Esophagus muscularis mucosa (tissue), 4 donors: ENCODE measurements around the gene MKRN2OS. TPM values are rescaled to one million over a fixed set of nuclear protein-coding genes. Genes with fewer than 3 reads are reported as not detected.

Source experiments
- DNase-seq: peaks from one replicate; pipeline ENCODE4 v3.0.0-alpha.2; 2017; ENCODE audit errors: extremely low spot score
- H3K27ac ChIP-seq, 4 donors: fragments of 200-600 bp; sonication (generic); replicated peaks in 1 of 4; 1 replicate in 3 of 4; 2 replicates in 1 of 4; pipeline ENCODE4 v1.5.1; 2016 to 2019; ENCODE audit warnings: mild to moderate bottlenecking in 1 of 4
- H3K27me3 ChIP-seq, 4 donors: fragments of 200-600 bp; sonication (generic); one replicate each; pipeline versions ENCODE4 v1.5.1 to v1.6.0; 2016 to 2019
- H3K36me3 ChIP-seq, 4 donors: fragments of 200-600 bp; sonication (generic); one replicate each; pipeline ENCODE4 v1.5.1; 2016 to 2019
- H3K4me1 ChIP-seq, 4 donors: fragments of 200-600 bp; sonication (generic); one replicate each; pipeline ENCODE4 v1.5.1; 2016 to 2019
- H3K4me3 ChIP-seq, 4 donors: fragments of 200-600 bp; sonication (generic); 1 replicate in 2 of 4; 2 replicates in 2 of 4; pipeline ENCODE4 v1.5.1; 2016 to 2019; ENCODE audit warnings: mild to moderate bottlenecking in 4 of 4, moderate library complexity in 1 of 4
- H3K9me3 ChIP-seq, 4 donors: fragments of 200-600 bp; sonication (generic); 1 replicate in 3 of 4; 2 replicates in 1 of 4; pipeline ENCODE4 v1.5.1; 2016 to 2019
- CTCF ChIP-seq, 3 experiments: fragments of 200-600 bp in 2 of 3; fragments of 450-650 bp in 1 of 3; sonication (generic) in 2 of 3; IDR thresholded peaks; one replicate each; pipeline ENCODE4 v1.5.1; 2017 to 2019; ENCODE audit warnings: antibody characterized with exemption in 3 of 3, mild to moderate bottlenecking in 2 of 3, moderate library complexity in 1 of 3
- EP300 ChIP-seq: sonication (generic); formaldehyde crosslinking; IDR thresholded peaks from one replicate; pipeline ENCODE4 v1.6.1; 2017; ENCODE audit warnings: antibody characterized with exemption
- POLR2A ChIP-seq: fragments of 450-650 bp; IDR thresholded peaks from one replicate; pipeline ENCODE4 v1.6.1; 2017; ENCODE audit warnings: antibody characterized with exemption, moderate library complexity, mild to moderate bottlenecking, low read depth
- POLR2AphosphoS5 ChIP-seq, 2 donors: sonication (generic); formaldehyde crosslinking; IDR thresholded peaks; one replicate each; pipeline ENCODE4 v1.6.1; 2017; ENCODE audit warnings: antibody characterized with exemption in 2 of 2
- WGBS: methylation state at CpG from one replicate; pipeline ENCODE4 v1.1.5; 2018; 5-methylcytosine and 5-hydroxymethylcytosine counted together
- intact Hi-C: fragments of 100-400 bp; cut with DNase I; formaldehyde crosslinking; loops from one replicate; pipeline ENCODE4 v1.15.1; 2023
- total RNA-seq, 4 donors: library from RNA; depleted of rRNA; stranded (reverse); fragments of >200 nt; gene quantifications; one replicate each; pipeline versions ENCODE4 v1.1.0 to v1.2.1, GENCODE V29; 2016

MKRN2OS gene
- total RNA-seq, 4 donors from 2014 or later = not detected

GRCh38 chr3:12584083-12584482 lies 38.8 kb upstream of the MKRN2OS start:
- Histone ChIP-seq H3K27ac (no peak overlapping the region), H3K4me1 (peaks cover 0 to 2% (median 0%) of the 10 kb centered on the region in 4 donors), H3K27me3 (no peaks in the 10 kb centered on the region), H3K9me3 (no peaks in the 10 kb centered on the region), H3K36me3 (peaks cover 44 to 100% (median 93%) of the 10 kb centered on the region in 4 donors), H3K4me3 (no peak overlapping the region)
- TF ChIP-seq EP300 (no peak), POLR2AphosphoS5 (IDR thresholded peaks at IDR 0.05) (no peak), POLR2A (no peak), CTCF (IDR thresholded peaks at IDR 0.05) (no peak)
- no peak for DNase-seq
- 100% methylated on average over 2 of the region's 2 CpGs for WGBS
- intact Hi-C loops = no loop called here

- no peak for TF ChIP-seq POLR2A
- TF ChIP-seq EP300 = no peak
- TF ChIP-seq POLR2AphosphoS5 (IDR thresholded peaks at IDR 0.05) = no peak
- no peak for TF ChIP-seq CTCF (IDR thresholded peaks at IDR 0.05)
- Histone ChIP-seq H3K9me3 (no peaks in the 10 kb centered on the region), H3K27me3 (no peaks in the 10 kb centered on the region), H3K27ac (no peak overlapping the region), H3K36me3 (peaks cover 43 to 100% (median 91%) of the 10 kb centered on the region in 4 donors), H3K4me3 (no peak overlapping the region), H3K4me1 (no peaks in the 10 kb centered on the region)
- DNase-seq = no peak
- intact Hi-C loops = no loop called here
Observed at GRCh38 chr3:12583280-12583679, 38.0 kb upstream of the MKRN2OS start.

DNA sequence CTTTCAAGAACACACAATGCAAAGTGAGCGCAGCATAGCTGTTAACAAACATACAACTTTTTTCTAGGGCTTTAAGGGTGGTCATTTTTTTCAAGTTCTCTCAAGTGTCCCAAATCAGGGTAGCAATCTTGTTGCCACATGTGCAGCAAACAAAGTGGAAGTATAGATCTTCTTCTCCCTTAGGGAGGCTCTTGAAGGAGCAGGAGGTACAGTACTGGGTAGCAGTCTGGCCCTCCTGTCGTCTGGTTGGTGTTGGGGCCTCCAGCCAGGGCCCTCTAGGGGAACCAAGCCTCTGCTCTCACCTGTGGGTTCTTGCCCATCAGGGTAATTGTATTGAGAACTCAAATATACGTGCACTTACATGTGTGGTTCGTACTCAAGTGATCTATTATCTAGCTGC lies 37.4 kb upstream of the MKRN2OS start:
- intact Hi-C loops = no loop called here

DNA sequence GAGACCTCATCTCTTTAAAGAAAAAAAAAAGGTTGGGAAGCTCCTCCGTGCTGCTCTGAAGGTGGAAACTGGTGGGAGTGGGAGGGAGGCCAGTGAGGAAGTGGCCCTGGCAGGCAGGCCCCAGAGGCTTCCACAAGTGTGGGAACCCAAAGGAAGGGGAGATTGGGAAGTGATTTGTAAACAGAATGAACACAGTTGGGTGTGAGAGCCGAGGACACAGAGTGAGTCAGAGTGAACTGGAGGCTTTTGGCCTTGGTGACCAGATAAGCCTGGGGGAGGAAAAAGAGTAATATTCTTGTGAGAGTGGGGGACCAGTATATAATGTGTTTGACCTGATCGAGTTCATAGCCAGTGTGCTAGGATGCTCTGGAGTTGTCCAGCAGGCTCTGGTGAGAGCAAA lies 34.6 kb upstream of the MKRN2OS start:
- peaks cover 62 to 100% (median 95%) of the 10 kb centered on the region in 4 donors for H3K36me3 ChIP-seq

More for the DNA sequence above, 37.4 kb upstream of the MKRN2OS start:
- Histone ChIP-seq H3K4me1 (no peaks in the 10 kb centered on the region), H3K27ac (no peak overlapping the region), H3K27me3 (no peaks in the 10 kb centered on the region), H3K9me3 (no peaks in the 10 kb centered on the region), H3K4me3 (no peak overlapping the region), H3K36me3 (peaks cover 43 to 100% (median 90%) of the 10 kb centered on the region in 4 donors)
- no peak for DNase-seq
- WGBS = 85% methylated on average over 4 of the region's 4 CpGs
- TF ChIP-seq CTCF (IDR thresholded peaks at IDR 0.05) (no peak), POLR2A (no peak), EP300 (no peak), POLR2AphosphoS5 (IDR thresholded peaks at IDR 0.05) (no peak)

More for the DNA sequence above, 34.6 kb upstream of the MKRN2OS start:
- DNase-seq = no peak
- intact Hi-C loops = no loop called here
- peaks cover 0 to 3% (median under 1%) of the 10 kb centered on the region in 4 donors for H3K4me1 ChIP-seq
- no peak overlapping the region for H3K4me3 ChIP-seq
- no peaks in the 10 kb centered on the region for H3K9me3 ChIP-seq
- 51% methylated on average over 3 of the region's 3 CpGs for WGBS
- no peaks in the 10 kb centered on the region for H3K27me3 ChIP-seq
- peak overlapping the region in 1 of 4 donors; percentile 7 for H3K27ac ChIP-seq
- TF ChIP-seq EP300 (no peak), POLR2A (no peak), POLR2AphosphoS5 (IDR thresholded peaks at IDR 0.05) (no peak), CTCF (IDR thresholded peaks at IDR 0.05) (no peak)
